Measurements from ENCODE around the gene TIGAR.

Gene TIGAR

GRCh38 chr12:4278329-4279197 is 42.5 kb upstream of the TIGAR start:
- Histone ChIP-seq H3K36me3 (ENCODE audit: control insufficient read depth in 4 of 4, insufficient read depth in 4 of 4, low read length in 3 of 4) (peaks cover 14 to 77% (median 62%) of the 10 kb centered on the region in 4 experiments), H3K4me3 (ENCODE audit: control insufficient read depth in 1 of 7, extremely low read depth in 1 of 7, insufficient read depth in 4 of 7, low read depth in 2 of 7, low read length in 6 of 7) (peak overlapping the region in 1 of 7 experiments; percentile 37), H3K27ac (ENCODE audit: insufficient read depth in 1 of 2, low read depth in 1 of 2, low read length in 2 of 2, poor library complexity in 1 of 2, severe bottlenecking in 2 of 2) (peak overlapping the region in 1 of 2 experiments; percentile 35), H3K9me3 (ENCODE audit: control extremely low read depth in 1 of 5, control insufficient read depth in 4 of 5, insufficient read depth in 2 of 5, low read depth in 1 of 5, low read length in 4 of 5) (no peaks in the 10 kb centered on the region), H3K27me3 (replicated peaks in 2 of 5; ENCODE audit: control insufficient read depth in 4 of 5, insufficient read depth in 5 of 5, low read length in 4 of 5) (no peaks in the 10 kb centered on the region), H3K4me1 (ENCODE audit: control extremely low read depth in 1 of 4, control insufficient read depth in 4 of 4, insufficient read depth in 4 of 4, low read length in 3 of 4) (peaks cover 6 to 52% (median 34%) of the 10 kb centered on the region in 4 experiments)
- WGBS (ENCODE audit: insufficient coverage), result 61% methylated on average over 7 of the region's 15 CpGs
- POLR2A ChIA-PET, result interaction anchor here (0.6 to 1.8 kb wide), 4 partner anchors 10 to 316 kb away, joined by 3 to 5 read pairs (median 3); no protein-coding TSS in a partner anchor
- DNase-seq, result no peak
- CTCF ChIA-PET, result interaction anchor here (0.7 to 12.1 kb wide), 19 partner anchors 9 to 394 kb away, joined by 3 to 125 read pairs (median 6); no protein-coding TSS in a partner anchor

- no peaks in the 10 kb centered on the region for H3K27me3 ChIP-seq (replicated peaks in 2 of 5; ENCODE audit: control insufficient read depth in 4 of 5, insufficient read depth in 5 of 5, low read length in 4 of 5)
- DNase-seq, result no peak
- peaks cover 21 to 84% (median 65%) of the 10 kb centered on the region in 4 experiments for H3K36me3 ChIP-seq (ENCODE audit: control insufficient read depth in 4 of 4, insufficient read depth in 4 of 4, low read length in 3 of 4)
- CTCF ChIA-PET, result interaction anchor here (1.0 to 12.1 kb wide), 11 partner anchors 8 to 395 kb away, joined by 3 to 125 read pairs (median 7); no protein-coding TSS in a partner anchor
- peak overlapping the region in 1 of 2 experiments; percentile 35 for H3K27ac ChIP-seq (ENCODE audit: insufficient read depth in 1 of 2, low read depth in 1 of 2, low read length in 2 of 2, poor library complexity in 1 of 2, severe bottlenecking in 2 of 2)
- peak overlapping the region in 1 of 7 experiments; percentile 12 for H3K4me3 ChIP-seq (ENCODE audit: control insufficient read depth in 1 of 7, extremely low read depth in 1 of 7, insufficient read depth in 4 of 7, low read depth in 2 of 7, low read length in 6 of 7)
- H3K9me3 ChIP-seq (ENCODE audit: control extremely low read depth in 1 of 5, control insufficient read depth in 4 of 5, insufficient read depth in 2 of 5, low read depth in 1 of 5, low read length in 4 of 5), result no peaks in the 10 kb centered on the region
- 58% methylated on average over 8 of the region's 10 CpGs for WGBS (ENCODE audit: insufficient coverage)
- H3K4me1 ChIP-seq (ENCODE audit: control extremely low read depth in 1 of 4, control insufficient read depth in 4 of 4, insufficient read depth in 4 of 4, low read length in 3 of 4), result peaks cover 6 to 49% (median 32%) of the 10 kb centered on the region in 4 experiments
- POLR2A ChIA-PET, result interaction anchor here (0.6 to 1.2 kb wide), 2 partner anchors 114 to 280 kb away, joined by 3 read pairs; no protein-coding TSS in a partner anchor
These were observed 41.8 kb upstream of the TIGAR start for GRCh38 chr12:4279198-4279690.

GRCh38 chr12:4280351-4281163 is 40.5 kb upstream of the TIGAR start:
- DNase-seq, result no peak
- Histone ChIP-seq H3K36me3 (ENCODE audit: control insufficient read depth in 4 of 4, insufficient read depth in 4 of 4, low read length in 3 of 4) (peaks cover 22 to 94% (median 75%) of the 10 kb centered on the region in 4 experiments), H3K4me1 (ENCODE audit: control extremely low read depth in 1 of 4, control insufficient read depth in 4 of 4, insufficient read depth in 4 of 4, low read length in 3 of 4) (peaks cover 6 to 56% (median 38%) of the 10 kb centered on the region in 4 experiments), H3K27ac (ENCODE audit: insufficient read depth in 1 of 2, low read depth in 1 of 2, low read length in 2 of 2, poor library complexity in 1 of 2, severe bottlenecking in 2 of 2) (no peak overlapping the region), H3K4me3 (ENCODE audit: control insufficient read depth in 1 of 7, extremely low read depth in 1 of 7, insufficient read depth in 4 of 7, low read depth in 2 of 7, low read length in 6 of 7) (no peak overlapping the region), H3K27me3 (replicated peaks in 2 of 5; ENCODE audit: control insufficient read depth in 4 of 5, insufficient read depth in 5 of 5, low read length in 4 of 5) (no peaks in the 10 kb centered on the region), H3K9me3 (ENCODE audit: control extremely low read depth in 1 of 5, control insufficient read depth in 4 of 5, insufficient read depth in 2 of 5, low read depth in 1 of 5, low read length in 4 of 5) (no peaks in the 10 kb centered on the region)
- ChIA-PET POLR2A (no interaction called here), CTCF (interaction anchor here (1.2 to 10.8 kb wide), 6 partner anchors 9 to 396 kb away, joined by 3 to 125 read pairs (median 26); no protein-coding TSS in a partner anchor)
- 82% methylated on average over 13 of the region's 15 CpGs for WGBS (ENCODE audit: insufficient coverage)

GRCh38 chr12:4281173-4281654 is 39.8 kb upstream of the TIGAR start:
- Histone ChIP-seq H3K27me3 (replicated peaks in 2 of 5; ENCODE audit: control insufficient read depth in 4 of 5, insufficient read depth in 5 of 5, low read length in 4 of 5) (no peaks in the 10 kb centered on the region), H3K4me1 (ENCODE audit: control extremely low read depth in 1 of 4, control insufficient read depth in 4 of 4, insufficient read depth in 4 of 4, low read length in 3 of 4) (peaks cover 5 to 56% (median 38%) of the 10 kb centered on the region in 4 experiments), H3K9me3 (ENCODE audit: control extremely low read depth in 1 of 5, control insufficient read depth in 4 of 5, insufficient read depth in 2 of 5, low read depth in 1 of 5, low read length in 4 of 5) (no peaks in the 10 kb centered on the region), H3K36me3 (ENCODE audit: control insufficient read depth in 4 of 4, insufficient read depth in 4 of 4, low read length in 3 of 4) (peaks cover 25 to 95% (median 78%) of the 10 kb centered on the region in 4 experiments), H3K4me3 (ENCODE audit: control insufficient read depth in 1 of 7, extremely low read depth in 1 of 7, insufficient read depth in 4 of 7, low read depth in 2 of 7, low read length in 6 of 7) (no peak overlapping the region), H3K27ac (ENCODE audit: insufficient read depth in 1 of 2, low read depth in 1 of 2, low read length in 2 of 2, poor library complexity in 1 of 2, severe bottlenecking in 2 of 2) (no peak overlapping the region)
- POLR2A ChIA-PET, result interaction anchor here (0.7 kb wide), 1 partner anchor 252 kb away, joined by 3 read pairs; no protein-coding TSS in a partner anchor
- WGBS (ENCODE audit: insufficient coverage), result 96% methylated on average over 16 of the region's 16 CpGs
- no peak for DNase-seq
- CTCF ChIA-PET, result interaction anchor here (0.7 to 10.8 kb wide), 11 partner anchors 8 to 397 kb away, joined by 3 to 125 read pairs (median 4); no protein-coding TSS in a partner anchor

- Histone ChIP-seq H3K36me3 (ENCODE audit: control insufficient read depth in 4 of 4, insufficient read depth in 4 of 4, low read length in 3 of 4) (peaks cover 30 to 97% (median 77%) of the 10 kb centered on the region in 4 experiments), H3K4me1 (ENCODE audit: control extremely low read depth in 1 of 4, control insufficient read depth in 4 of 4, insufficient read depth in 4 of 4, low read length in 3 of 4) (peaks cover 1 to 56% (median 40%) of the 10 kb centered on the region in 4 experiments), H3K9me3 (ENCODE audit: control extremely low read depth in 1 of 5, control insufficient read depth in 4 of 5, insufficient read depth in 2 of 5, low read depth in 1 of 5, low read length in 4 of 5) (no peaks in the 10 kb centered on the region), H3K4me3 (ENCODE audit: control insufficient read depth in 1 of 7, extremely low read depth in 1 of 7, insufficient read depth in 4 of 7, low read depth in 2 of 7, low read length in 6 of 7) (no peak overlapping the region), H3K27ac (ENCODE audit: insufficient read depth in 1 of 2, low read depth in 1 of 2, low read length in 2 of 2, poor library complexity in 1 of 2, severe bottlenecking in 2 of 2) (no peak overlapping the region), H3K27me3 (replicated peaks in 2 of 5; ENCODE audit: control insufficient read depth in 4 of 5, insufficient read depth in 5 of 5, low read length in 4 of 5) (no peaks in the 10 kb centered on the region)
- ChIA-PET CTCF (interaction anchor here (0.7 to 10.8 kb wide), 8 partner anchors 10 to 398 kb away, joined by 3 to 125 read pairs (median 5); no protein-coding TSS in a partner anchor), POLR2A (interaction anchor here (0.6 to 0.7 kb wide), 2 partner anchors 253 to 400 kb away, joined by 3 read pairs; no protein-coding TSS in a partner anchor)
- 97% methylated on average over 12 of the region's 16 CpGs for WGBS (ENCODE audit: insufficient coverage)
- no peak for DNase-seq
These were observed 38.7 kb upstream of the TIGAR start for GRCh38 chr12:4282103-4282891.

Data from common myeloid progenitor, CD34-positive (primary cell).